Stimulated activated naive B cell treated with anti-CD40 and anti-IgM and Interleukin-4, amounts not matched to agents 10 μg/mL and 1 μg/mL and 100 μg/mL, for 72 hours (primary cell): ENCODE results near the gene RMP24.
A peak's percentile ranks its signal among the peaks of the same experiment; 100 is the strongest.
"Not testable (repeated sequence)": the region's sequence is repeated elsewhere in the genome, so short reads cannot be mapped to it uniquely, and the experiment has no call there.

Experiments used
- ATAC-seq, 2 donors: fragments of 150-1000 bp; cut with Tn5 transposase; replicated peaks; 2 replicates each; pipeline ENCODE4 v1.10.0; 2021; ENCODE audit warnings: moderate library complexity in 1 of 2
- DNase-seq: peaks from one replicate; pipeline ENCODE4 v3.0.0; 2021
- H3K27ac Mint-ChIP-seq: one replicate; pipeline ENCODE4 v1.8.0; 2022; ENCODE audit warnings: mild to moderate bottlenecking, mixed read lengths
- H3K27me3 Mint-ChIP-seq, 2 donors: one replicate each; pipeline ENCODE4 v1.8.0; 2022; ENCODE audit warnings: mixed read lengths in 2 of 2
- H3K36me3 Mint-ChIP-seq, 2 donors: one replicate each; pipeline ENCODE4 v1.8.0; 2022; ENCODE audit warnings: mixed read lengths in 2 of 2, mild to moderate bottlenecking in 1 of 2
- H3K4me1 Mint-ChIP-seq, 2 donors: one replicate each; pipeline ENCODE4 v1.8.0; 2022; ENCODE audit warnings: mixed read lengths in 2 of 2, mild to moderate bottlenecking in 1 of 2
- H3K4me3 Mint-ChIP-seq, 2 donors: one replicate each; pipeline ENCODE4 v1.8.0; 2022; ENCODE audit warnings: mild to moderate bottlenecking in 2 of 2, mixed read lengths in 2 of 2, moderate library complexity in 1 of 2
- H3K9me3 Mint-ChIP-seq, 2 donors: one replicate each; pipeline ENCODE4 v1.8.0; 2022; ENCODE audit warnings: mixed read lengths in 2 of 2, mild to moderate bottlenecking in 1 of 2

Gene RMP24

DNA sequence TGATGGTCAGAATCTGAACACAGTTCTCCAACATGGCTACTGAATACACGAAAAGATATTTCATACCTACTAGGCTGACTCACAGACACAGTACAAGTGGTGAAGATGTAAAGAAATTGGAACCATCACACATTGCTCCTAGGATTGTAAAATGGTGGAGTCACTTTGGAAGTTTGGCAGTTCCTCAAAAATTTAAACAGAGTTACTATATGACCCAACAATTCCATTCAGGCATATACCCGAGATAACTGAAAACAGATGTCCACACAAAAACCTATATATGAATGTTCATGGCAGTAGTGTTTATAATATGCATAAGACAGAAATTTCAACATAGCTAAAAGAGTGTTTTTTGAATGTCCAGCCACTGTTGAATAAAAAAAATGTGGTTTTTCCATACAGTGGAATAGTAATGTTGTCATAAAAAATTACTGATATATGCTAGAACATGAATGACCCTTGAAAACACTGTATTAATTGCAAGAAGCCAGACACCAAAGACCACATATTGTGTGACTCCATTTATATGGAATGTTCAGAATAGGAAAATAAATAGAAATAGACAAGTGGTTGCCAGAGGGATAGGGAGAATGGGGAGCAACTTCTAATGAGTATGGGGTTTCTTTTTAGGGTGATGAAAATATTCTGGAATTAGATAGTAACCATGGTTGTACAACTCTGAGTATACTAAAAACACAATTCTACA, 10.1 kb downstream of the RMP24 start:
- DNase-seq (no peak), ATAC-seq (no peak)
- peaks cover 39 to 50% of the 10 kb centered on the region in 2 donors for H3K36me3 Mint-ChIP-seq
- H3K4me3 Mint-ChIP-seq = no peak overlapping the region
- H3K4me1 Mint-ChIP-seq = peaks cover 0 to 2% of the 10 kb centered on the region in 2 donors
- H3K27me3 Mint-ChIP-seq = no peaks in the 10 kb centered on the region
- no peaks in the 10 kb centered on the region for H3K9me3 Mint-ChIP-seq
- no peak overlapping the region for H3K27ac Mint-ChIP-seq

DNA sequence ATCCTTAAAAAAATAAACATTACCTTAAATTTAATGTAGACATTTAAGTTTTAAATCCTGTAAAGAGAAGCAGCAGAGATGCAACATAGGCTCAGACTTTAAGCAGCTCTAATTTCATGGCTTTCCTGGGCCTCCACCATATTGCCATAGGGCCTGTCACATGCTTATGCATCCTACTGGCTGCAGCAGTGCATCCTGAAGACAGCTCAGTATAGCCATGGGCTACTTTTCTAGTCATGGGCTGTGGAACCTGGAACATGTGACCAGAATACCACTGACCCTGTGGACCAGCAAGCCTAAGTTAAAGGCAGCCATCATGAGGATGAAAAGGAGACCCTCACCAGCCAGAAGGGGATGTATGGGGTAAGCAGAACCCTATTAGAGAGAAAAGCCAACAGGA, 10.7 kb downstream of the RMP24 start:
- Mint-ChIP-seq H3K9me3 (no peaks in the 10 kb centered on the region), H3K4me3 (no peak overlapping the region), H3K27ac (no peak overlapping the region), H3K4me1 (no peaks in the 10 kb centered on the region), H3K36me3 (peaks cover 33 to 47% of the 10 kb centered on the region in 2 donors), H3K27me3 (no peaks in the 10 kb centered on the region)
- DNase-seq (no peak), ATAC-seq (no peak)

DNA sequence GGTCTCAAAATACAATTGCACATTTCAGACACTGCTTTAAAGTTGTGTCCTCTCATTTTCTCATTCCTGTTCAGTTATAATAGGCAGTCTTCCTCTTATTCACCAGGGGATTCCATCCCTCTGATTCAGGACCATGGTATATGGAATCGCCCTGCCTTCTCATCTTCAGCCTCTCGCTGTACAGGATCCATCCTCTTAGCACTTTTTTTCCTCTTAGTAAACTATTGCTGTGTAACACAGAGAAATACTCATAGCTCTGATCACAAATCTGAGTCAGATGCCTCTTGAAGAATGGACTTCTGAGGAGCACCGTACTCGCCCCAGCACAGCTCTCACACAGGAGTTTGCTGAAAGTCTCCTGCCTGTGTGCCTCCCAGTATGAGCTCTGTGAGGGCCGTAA, 11.3 kb downstream of the RMP24 start:
- Mint-ChIP-seq H3K4me3 (no peak overlapping the region), H3K4me1 (no peaks in the 10 kb centered on the region), H3K27ac (no peak overlapping the region), H3K36me3 (peaks cover 27 to 45% of the 10 kb centered on the region in 2 donors), H3K9me3 (no peaks in the 10 kb centered on the region), H3K27me3 (no peaks in the 10 kb centered on the region)
- DNase-seq (no peak), ATAC-seq (no peak)

DNA sequence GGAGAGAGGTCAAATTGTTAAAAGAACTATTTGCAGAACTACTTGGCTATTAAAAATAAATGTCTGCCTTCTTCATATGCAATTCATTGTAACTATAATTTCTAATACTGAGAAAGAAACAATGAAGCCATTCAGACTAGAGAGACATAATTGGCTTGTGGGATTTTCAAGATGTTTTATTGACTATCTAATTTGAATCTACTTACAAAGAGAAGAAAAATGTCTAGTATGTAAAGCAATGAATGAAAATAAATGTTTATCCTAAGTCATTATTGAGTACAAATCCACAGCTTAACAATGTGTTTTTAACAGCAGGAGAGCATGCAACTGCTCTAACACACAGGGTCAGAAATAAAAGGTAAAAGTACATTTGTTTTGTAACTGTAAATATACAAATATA, 19.2 kb downstream of the RMP24 start:
- Mint-ChIP-seq H3K9me3 (no peaks in the 10 kb centered on the region), H3K27me3 (no peaks in the 10 kb centered on the region), H3K4me1 (no peaks in the 10 kb centered on the region), H3K27ac (no peak overlapping the region), H3K36me3 (peaks cover 10 to 24% of the 10 kb centered on the region in 2 donors), H3K4me3 (no peak overlapping the region)
- DNase-seq (no peak), ATAC-seq (no peak)

DNA sequence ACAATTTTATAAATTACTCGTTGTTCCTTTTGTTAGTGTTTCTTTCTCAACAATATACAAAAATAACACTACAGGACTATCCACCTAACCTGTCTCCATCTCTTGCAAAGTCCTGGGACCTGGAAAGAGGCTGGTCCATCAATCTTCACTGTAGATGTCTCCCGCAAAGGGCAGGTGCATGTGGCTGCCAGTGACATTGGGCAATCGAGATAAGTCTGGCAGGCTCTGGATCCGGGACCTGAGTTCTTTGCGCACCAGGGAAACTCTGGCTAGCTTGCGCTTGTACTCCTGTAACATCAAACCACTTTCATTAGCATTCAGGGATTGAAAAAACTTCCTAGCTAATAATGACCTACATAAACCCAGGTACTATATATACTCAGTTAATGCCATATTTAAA, 20.5 kb downstream of the RMP24 start:
- H3K4me1 Mint-ChIP-seq = no peaks in the 10 kb centered on the region
- H3K4me3 Mint-ChIP-seq = no peak overlapping the region
- peaks cover 4 to 18% of the 10 kb centered on the region in 2 donors for H3K36me3 Mint-ChIP-seq

DNA sequence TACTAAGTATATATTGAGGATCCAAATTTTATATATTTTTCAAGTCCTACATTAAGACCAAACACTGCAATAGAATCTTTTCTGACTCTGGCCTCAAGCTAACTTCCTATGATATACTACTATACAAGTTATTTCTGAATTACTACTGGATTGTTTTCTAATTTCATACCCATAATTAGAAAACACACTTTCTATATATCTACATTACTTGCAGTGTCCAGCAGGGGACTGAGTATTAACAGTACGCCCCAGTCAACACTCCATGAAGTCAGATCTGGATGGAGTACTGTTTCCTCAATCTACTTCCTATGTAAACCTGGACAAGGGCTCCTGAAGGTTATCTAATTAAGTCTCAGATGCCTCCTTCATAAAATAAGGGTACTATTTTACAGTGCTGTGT, 26.5 kb downstream of the RMP24 start:
- Mint-ChIP-seq H3K9me3 (no peaks in the 10 kb centered on the region), H3K27ac (no peak overlapping the region), H3K27me3 (no peaks in the 10 kb centered on the region), H3K4me3 (no peak overlapping the region), H3K4me1 (peaks cover 25 to 43% of the 10 kb centered on the region in 2 donors), H3K36me3 (peaks cover 2 to 15% of the 10 kb centered on the region in 2 donors)
- peak; percentile 47 to 49 for ATAC-seq
- no peak for DNase-seq

More for the DNA sequence above, 20.5 kb downstream of the RMP24 start:
- ATAC-seq (no peak), DNase-seq (no peak)
- Mint-ChIP-seq H3K27me3 (no peaks in the 10 kb centered on the region), H3K9me3 (no peaks in the 10 kb centered on the region), H3K27ac (no peak overlapping the region)

DNA sequence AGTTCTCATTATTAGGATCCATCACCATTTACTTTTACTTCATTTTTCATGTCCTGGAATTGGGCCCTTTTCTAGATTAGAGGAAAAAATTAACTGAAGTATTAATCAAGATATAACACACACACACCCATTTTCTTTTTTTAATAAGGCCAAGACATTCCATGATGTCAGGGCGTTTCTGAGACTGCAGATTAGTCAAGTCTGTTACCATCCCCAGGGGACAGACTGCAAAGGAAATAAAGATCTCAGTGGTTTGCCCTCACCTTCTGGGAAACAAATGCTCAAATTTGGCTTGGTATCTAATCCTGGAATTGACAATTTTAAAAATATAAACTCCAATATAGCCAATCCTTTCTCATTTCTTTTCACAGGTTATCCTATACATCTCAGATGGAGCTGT, 27.4 kb downstream of the RMP24 start:
- H3K4me3 Mint-ChIP-seq = no peak overlapping the region
- peaks cover 2 to 18% of the 10 kb centered on the region in 2 donors for H3K36me3 Mint-ChIP-seq
- no peaks in the 10 kb centered on the region for H3K9me3 Mint-ChIP-seq
- H3K4me1 Mint-ChIP-seq = peaks cover 25 to 43% of the 10 kb centered on the region in 2 donors
- no peaks in the 10 kb centered on the region for H3K27me3 Mint-ChIP-seq
- DNase-seq = no peak
- H3K27ac Mint-ChIP-seq = peak overlapping the region; percentile 22
- peak; percentile 75 to 86 for ATAC-seq

DNA sequence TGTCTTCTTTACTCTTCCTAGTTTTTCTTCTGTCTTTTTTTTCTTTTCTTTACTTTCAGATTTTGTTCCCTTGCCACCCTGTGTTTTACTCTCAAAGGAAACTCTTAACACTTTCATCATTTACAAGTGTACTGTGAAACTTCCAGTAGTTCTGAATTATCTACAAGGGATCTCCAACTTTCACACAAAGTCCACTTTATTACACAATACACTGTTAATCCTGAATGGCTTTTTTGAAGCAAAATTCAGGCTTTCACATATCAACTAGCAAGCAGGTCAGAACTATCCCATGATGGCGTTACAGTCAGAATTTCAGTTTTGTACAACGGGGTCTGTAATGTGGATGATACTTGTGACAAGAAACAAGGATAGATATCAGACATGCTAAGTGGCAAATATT, 34.5 kb downstream of the RMP24 start:
- no peak overlapping the region for H3K4me3 Mint-ChIP-seq
- H3K4me1 Mint-ChIP-seq = peaks cover 11 to 22% of the 10 kb centered on the region in 2 donors
- DNase-seq (no peak), ATAC-seq (no peak)
- no peaks in the 10 kb centered on the region for H3K9me3 Mint-ChIP-seq
- H3K27me3 Mint-ChIP-seq = no peaks in the 10 kb centered on the region
- H3K36me3 Mint-ChIP-seq = peaks cover 2 to 8% of the 10 kb centered on the region in 2 donors
- H3K27ac Mint-ChIP-seq = no peak overlapping the region

DNA sequence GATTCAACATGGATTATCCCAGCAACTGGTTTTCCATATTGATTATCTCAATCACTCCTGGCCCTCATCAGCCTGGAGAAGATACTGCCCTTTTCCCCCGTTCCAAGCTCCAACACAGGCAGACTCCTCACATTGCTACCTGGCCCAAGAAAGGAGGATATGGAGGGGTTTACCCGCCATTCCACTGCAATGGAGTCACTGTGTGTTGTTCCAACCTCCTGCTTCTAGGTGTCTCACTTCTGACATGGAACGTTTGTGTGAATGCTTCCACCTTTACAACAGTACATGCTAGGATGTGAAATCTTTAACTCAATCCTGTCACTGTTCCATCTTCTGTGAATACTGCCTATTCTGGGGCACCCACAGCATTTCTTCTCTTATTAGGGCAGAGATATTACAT, 36.7 kb downstream of the RMP24 start:
- Mint-ChIP-seq H3K9me3 (no peaks in the 10 kb centered on the region), H3K27me3 (no peaks in the 10 kb centered on the region), H3K4me3 (no peak overlapping the region), H3K4me1 (peaks cover 3 to 10% of the 10 kb centered on the region in 2 donors), H3K36me3 (peaks cover 5 to 9% of the 10 kb centered on the region in 2 donors), H3K27ac (no peak overlapping the region)
- ATAC-seq (no peak), DNase-seq (no peak)

DNA sequence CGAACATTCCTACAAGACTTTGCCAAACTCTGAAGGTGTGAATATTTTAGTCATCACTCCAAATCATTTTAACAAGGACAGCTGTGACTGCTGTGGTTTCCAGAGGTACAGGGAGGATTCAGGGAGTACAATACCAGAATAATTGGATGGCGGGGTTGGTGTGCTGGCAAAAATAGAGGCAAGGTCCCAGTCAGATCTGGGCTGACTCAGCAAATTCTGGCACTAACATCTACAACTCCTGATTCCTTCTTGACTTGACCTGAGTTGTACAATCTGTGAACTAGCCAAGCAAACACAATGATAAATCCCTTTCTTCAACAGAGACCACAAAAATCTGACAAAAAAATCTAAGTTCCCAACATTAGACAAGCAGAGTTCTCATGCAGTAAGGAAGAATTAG, 40.4 kb downstream of the RMP24 start:
- H3K4me3 Mint-ChIP-seq = no peak overlapping the region
- peak overlapping the region; percentile 3 for H3K27ac Mint-ChIP-seq
- peaks cover 8 to 13% of the 10 kb centered on the region in 2 donors for H3K36me3 Mint-ChIP-seq
- DNase-seq (no peak), ATAC-seq (no peak)
- no peaks in the 10 kb centered on the region for H3K27me3 Mint-ChIP-seq
- no peaks in the 10 kb centered on the region for H3K9me3 Mint-ChIP-seq
- H3K4me1 Mint-ChIP-seq = peaks cover 14 to 26% of the 10 kb centered on the region in 2 donors

DNA sequence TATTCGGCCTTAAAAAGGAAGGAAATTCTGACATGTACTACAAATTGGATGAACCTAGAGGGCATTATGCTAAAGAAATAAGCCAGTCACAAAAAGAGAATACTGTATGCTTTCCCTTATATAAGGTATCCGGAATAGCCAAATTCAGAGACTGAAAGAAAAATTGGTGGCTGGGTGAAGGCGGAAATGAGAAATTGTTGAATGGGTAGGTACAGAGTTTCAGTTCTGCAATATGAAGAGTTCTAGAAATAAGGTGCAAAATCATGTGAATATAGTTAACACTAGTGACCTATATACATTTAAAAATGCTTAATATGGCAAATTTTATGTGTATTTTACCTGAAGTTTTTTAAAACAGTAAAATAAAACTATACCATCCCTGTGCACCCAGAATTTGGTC, 43.1 kb downstream of the RMP24 start:
- peak; percentile 28 for DNase-seq
- no peaks in the 10 kb centered on the region for H3K27me3 Mint-ChIP-seq
- H3K9me3 Mint-ChIP-seq = no peaks in the 10 kb centered on the region
- H3K4me3 Mint-ChIP-seq = no peak overlapping the region
- no peak overlapping the region for H3K27ac Mint-ChIP-seq
- H3K4me1 Mint-ChIP-seq = peaks cover 16 to 26% of the 10 kb centered on the region in 2 donors
- peaks cover 8 to 21% of the 10 kb centered on the region in 2 donors for H3K36me3 Mint-ChIP-seq
- peak; percentile 85 to 86 for ATAC-seq

DNA sequence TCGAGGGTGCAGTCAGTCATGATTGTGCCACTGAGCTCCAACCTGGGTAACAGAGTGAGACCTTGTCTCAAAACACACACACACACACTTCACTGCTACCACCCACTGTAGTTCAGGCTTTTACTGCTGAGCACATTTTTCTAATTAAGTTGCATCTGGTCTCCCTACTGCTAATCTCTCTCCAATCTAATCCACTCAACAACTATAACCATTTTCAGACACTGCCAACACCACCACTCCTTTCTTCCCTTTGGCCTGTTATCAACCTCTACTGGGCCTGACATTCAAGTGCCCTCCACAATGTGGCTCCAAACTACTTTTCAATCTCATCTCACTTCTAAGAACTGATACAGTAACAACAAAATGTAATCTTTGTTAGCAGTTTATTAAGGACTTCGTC, 44.8 kb downstream of the RMP24 start:
- no peaks in the 10 kb centered on the region for H3K27me3 Mint-ChIP-seq
- peak in 1 of 2 donors; percentile 10 for ATAC-seq
- H3K36me3 Mint-ChIP-seq = peaks cover 8 to 21% of the 10 kb centered on the region in 2 donors
- H3K4me3 Mint-ChIP-seq = no peak overlapping the region
- H3K27ac Mint-ChIP-seq = no peak overlapping the region
- DNase-seq = no peak
- H3K9me3 Mint-ChIP-seq = no peaks in the 10 kb centered on the region
- peaks cover 18 to 26% of the 10 kb centered on the region in 2 donors for H3K4me1 Mint-ChIP-seq

DNA sequence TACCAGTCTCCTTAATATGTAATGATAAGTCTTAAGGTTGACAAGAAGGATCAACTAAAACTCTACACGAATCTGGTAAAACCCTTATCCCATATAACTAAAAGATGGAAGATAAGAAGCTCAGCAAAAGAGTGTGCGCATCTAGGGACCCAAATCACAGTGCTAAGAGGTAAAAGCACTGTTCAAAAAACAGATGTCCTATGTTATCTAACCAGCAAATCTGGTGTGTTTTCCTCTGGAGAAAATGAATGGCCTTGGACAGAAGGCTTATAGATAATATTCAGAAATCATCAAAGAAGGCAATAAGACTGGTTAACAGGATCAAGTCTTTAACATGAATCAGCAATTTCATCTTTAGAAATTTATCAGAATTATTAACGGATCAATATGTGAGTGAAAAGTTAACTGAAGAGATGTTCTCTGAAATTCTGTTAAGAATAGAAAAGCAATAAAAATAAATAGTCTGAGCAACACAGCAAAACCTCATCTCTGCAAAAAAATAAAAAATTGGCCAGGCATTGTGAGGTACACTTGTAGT, 47.8 kb downstream of the RMP24 start:
- H3K27me3 Mint-ChIP-seq = no peaks in the 10 kb centered on the region
- no peak for ATAC-seq
- no peak overlapping the region for H3K27ac Mint-ChIP-seq
- H3K4me1 Mint-ChIP-seq = peaks cover 15 to 21% of the 10 kb centered on the region in 2 donors
- H3K9me3 Mint-ChIP-seq = no peaks in the 10 kb centered on the region
- H3K4me3 Mint-ChIP-seq = no peak overlapping the region
- DNase-seq = no peak
- H3K36me3 Mint-ChIP-seq = peaks cover 7 to 25% of the 10 kb centered on the region in 2 donors

DNA sequence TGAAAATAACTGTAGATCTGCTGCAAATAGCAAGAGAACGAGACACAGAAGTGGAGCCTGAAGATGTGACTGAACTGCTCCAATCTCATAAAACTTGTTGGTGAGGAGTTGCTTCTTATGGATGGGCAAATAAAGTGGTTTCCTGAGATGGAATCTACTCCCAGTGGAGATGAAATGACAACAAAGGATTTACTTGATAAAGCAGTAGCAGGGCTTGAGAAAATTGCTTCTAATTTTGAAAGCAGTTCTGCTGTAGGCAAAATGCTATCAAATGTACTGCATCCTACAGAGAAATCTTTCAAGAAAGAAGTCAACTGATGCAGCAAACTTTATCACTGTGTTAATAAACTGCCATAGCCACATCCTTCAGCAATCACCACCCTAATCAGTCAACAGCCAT, 50.9 kb downstream of the RMP24 start:
- H3K9me3 Mint-ChIP-seq = no peaks in the 10 kb centered on the region
- peaks cover 13 to 32% of the 10 kb centered on the region in 2 donors for H3K36me3 Mint-ChIP-seq
- DNase-seq = no peak
- H3K4me3 Mint-ChIP-seq = no peak overlapping the region
- H3K4me1 Mint-ChIP-seq = peaks cover 0 to 4% of the 10 kb centered on the region in 2 donors
- H3K27me3 Mint-ChIP-seq = no peaks in the 10 kb centered on the region
- H3K27ac Mint-ChIP-seq = no peak overlapping the region
- no peak for ATAC-seq

DNA sequence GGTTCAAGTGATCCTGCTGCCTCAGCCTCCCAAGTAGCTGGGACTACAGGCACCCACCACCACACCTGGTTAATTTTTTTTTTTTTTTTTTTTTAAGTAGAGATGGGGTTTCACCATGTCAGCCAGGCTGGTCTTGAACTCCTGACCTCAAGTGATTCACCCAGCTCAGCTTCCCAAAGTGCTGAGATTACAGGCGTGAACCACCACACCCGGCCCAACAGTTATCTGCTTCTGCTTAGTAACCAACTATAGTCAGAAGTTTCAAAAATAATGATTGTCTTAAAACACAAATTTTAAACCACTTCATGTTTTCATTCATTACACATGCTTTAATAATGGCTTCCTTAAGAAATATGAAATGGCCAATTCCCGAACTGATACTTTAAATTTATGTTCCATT, 51.8 kb downstream of the RMP24 start:
- H3K9me3 Mint-ChIP-seq, H3K27ac Mint-ChIP-seq, H3K27me3 Mint-ChIP-seq, H3K4me3 Mint-ChIP-seq, ATAC-seq, DNase-seq, H3K4me1 Mint-ChIP-seq: not testable (repeated sequence)
- peaks cover 13 to 34% of the 10 kb centered on the region in 2 donors for H3K36me3 Mint-ChIP-seq
